SU-DHL-6 (cell line): ENCODE data around the gene HLF.
"Not testable (repeated sequence)": the region's sequence is repeated elsewhere in the genome, so short reads cannot be mapped to it uniquely, and the experiment has no call there.

Experiments
- H2AFZ ChIP-seq: fragments of 200-600 bp; sonication (generic); 2 replicates; pipeline ENCODE4 v1.6.1; 2014; ENCODE audit warnings: low read depth, mild to moderate bottlenecking, moderate library complexity, mixed read lengths, antibody characterized with exemption, low read length; ENCODE audit not compliant: severe bottlenecking
- H3F3A ChIP-seq: fragments of 200-600 bp; shearing (Covaris generic); 2 replicates; pipeline ENCODE4 v1.6.0; 2016; ENCODE audit warnings: antibody characterized with exemption, mild to moderate bottlenecking; ENCODE audit not compliant: insufficient read depth
- H3K27ac ChIP-seq: fragments of 200-600 bp; sonication (generic); 2 replicates; pipeline ENCODE4 v1.5.1; 2016; ENCODE audit warnings: low read depth, mild to moderate bottlenecking, low read length, moderate library complexity, mixed read lengths
- H3K27me3 ChIP-seq: fragments of 200-600 bp; sonication (generic), shearing (Covaris generic); 2 replicates; pipeline ENCODE4 v1.6.0; 2014; ENCODE audit warnings: mild to moderate bottlenecking, low read length
- H3K36me3 ChIP-seq: fragments of 200-600 bp; sonication (generic); 2 replicates; pipeline ENCODE4 v1.6.1; 2014; ENCODE audit warnings: mild to moderate bottlenecking, low read length, mixed read lengths
- H3K4me2 ChIP-seq: fragments of 300-600, 200-600 bp; shearing (Covaris generic), sonication (generic); 2 replicates; pipeline ENCODE4 v1.6.0; 2014; ENCODE audit warnings: low read length, low read depth, mild to moderate bottlenecking; ENCODE audit not compliant: poor library complexity, severe bottlenecking
- H3K4me3 ChIP-seq: fragments of 200-600 bp; sonication (generic); 2 replicates; pipeline ENCODE4 v1.5.1; 2014; ENCODE audit warnings: antibody characterized with exemption, low read length, mild to moderate bottlenecking, mixed read lengths; ENCODE audit not compliant: insufficient read depth, poor library complexity, severe bottlenecking
- H3K79me2 ChIP-seq: fragments of 200-600 bp; sonication (generic); 2 replicates; pipeline ENCODE4 v1.6.1; 2014; ENCODE audit warnings: mild to moderate bottlenecking, low read length, moderate library complexity; ENCODE audit not compliant: insufficient read depth
- H3K9ac ChIP-seq: fragments of 200-600 bp; sonication (generic); 2 replicates; pipeline ENCODE4 v1.7.0; 2014; ENCODE audit warnings: mild to moderate bottlenecking, low read length
- H3K9me2 ChIP-seq: fragments of 200-600 bp; sonication (generic); replicated peaks from 2 replicates; pipeline ENCODE4 v1.6.1; 2014; ENCODE audit warnings: low read length; ENCODE audit not compliant: insufficient read depth
- H3K9me3 ChIP-seq: fragments of 200-600 bp; sonication (generic); 2 replicates; pipeline ENCODE4 v1.6.1; 2014; ENCODE audit warnings: low read length, mixed read lengths; ENCODE audit not compliant: insufficient read depth
- H4K20me1 ChIP-seq: fragments of 200-600 bp; sonication (generic); 2 replicates; pipeline ENCODE4 v1.6.1; 2014; ENCODE audit warnings: low read depth, mild to moderate bottlenecking, antibody characterized with exemption, low read length, moderate library complexity, mixed read lengths
- EZH2phosphoT487 ChIP-seq: fragments of 200-600 bp; sonication (generic), shearing (Covaris generic); conservative IDR thresholded peaks from 2 replicates; pipeline ENCODE4 v1.6.1; 2018; ENCODE audit warnings: mild to moderate bottlenecking, antibody characterized with exemption, low read length, moderate library complexity, mixed read lengths
- TF ChIP-seq, protein P1 (sequence below): fragments of 200-600 bp; sonication (generic); IDR thresholded peaks from one replicate; pipeline ENCODE4 v1.5.1; 2017; ENCODE audit warnings: antibody characterized with exemption, mild to moderate bottlenecking, low read length, moderate library complexity; ENCODE audit not compliant: insufficient read depth, poor library complexity, severe bottlenecking

The HLF gene

DNA sequence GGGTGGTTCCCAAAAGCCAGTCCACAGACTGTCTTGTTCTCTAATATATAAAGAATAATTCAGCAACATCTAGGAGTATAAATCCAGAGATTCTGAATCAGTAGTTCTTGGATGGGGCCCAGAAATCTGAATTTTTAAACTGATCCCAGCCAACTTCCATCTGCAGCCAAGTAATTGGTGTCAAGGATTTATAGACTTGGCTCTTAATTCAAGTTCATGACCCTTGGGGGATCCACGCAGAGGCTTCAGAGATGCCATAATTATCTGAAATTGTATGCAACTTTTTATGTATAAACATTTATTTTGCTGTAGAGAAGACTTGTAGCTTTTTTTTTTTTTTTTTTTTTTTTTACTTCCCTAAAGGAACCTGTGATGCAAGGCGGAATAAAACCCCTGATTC is 60.6 kb downstream of the HLF start:
- H3K4me2 ChIP-seq: no peak overlapping the region
- H3K27me3 ChIP-seq: no peaks in the 10 kb centered on the region
- no peak for TF ChIP-seq EZH2phosphoT487
- TF ChIP-seq, protein P1, sequence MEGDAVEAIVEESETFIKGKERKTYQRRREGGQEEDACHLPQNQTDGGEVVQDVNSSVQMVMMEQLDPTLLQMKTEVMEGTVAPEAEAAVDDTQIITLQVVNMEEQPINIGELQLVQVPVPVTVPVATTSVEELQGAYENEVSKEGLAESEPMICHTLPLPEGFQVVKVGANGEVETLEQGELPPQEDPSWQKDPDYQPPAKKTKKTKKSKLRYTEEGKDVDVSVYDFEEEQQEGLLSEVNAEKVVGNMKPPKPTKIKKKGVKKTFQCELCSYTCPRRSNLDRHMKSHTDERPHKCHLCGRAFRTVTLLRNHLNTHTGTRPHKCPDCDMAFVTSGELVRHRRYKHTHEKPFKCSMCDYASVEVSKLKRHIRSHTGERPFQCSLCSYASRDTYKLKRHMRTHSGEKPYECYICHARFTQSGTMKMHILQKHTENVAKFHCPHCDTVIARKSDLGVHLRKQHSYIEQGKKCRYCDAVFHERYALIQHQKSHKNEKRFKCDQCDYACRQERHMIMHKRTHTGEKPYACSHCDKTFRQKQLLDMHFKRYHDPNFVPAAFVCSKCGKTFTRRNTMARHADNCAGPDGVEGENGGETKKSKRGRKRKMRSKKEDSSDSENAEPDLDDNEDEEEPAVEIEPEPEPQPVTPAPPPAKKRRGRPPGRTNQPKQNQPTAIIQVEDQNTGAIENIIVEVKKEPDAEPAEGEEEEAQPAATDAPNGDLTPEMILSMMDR: no peak

DNA sequence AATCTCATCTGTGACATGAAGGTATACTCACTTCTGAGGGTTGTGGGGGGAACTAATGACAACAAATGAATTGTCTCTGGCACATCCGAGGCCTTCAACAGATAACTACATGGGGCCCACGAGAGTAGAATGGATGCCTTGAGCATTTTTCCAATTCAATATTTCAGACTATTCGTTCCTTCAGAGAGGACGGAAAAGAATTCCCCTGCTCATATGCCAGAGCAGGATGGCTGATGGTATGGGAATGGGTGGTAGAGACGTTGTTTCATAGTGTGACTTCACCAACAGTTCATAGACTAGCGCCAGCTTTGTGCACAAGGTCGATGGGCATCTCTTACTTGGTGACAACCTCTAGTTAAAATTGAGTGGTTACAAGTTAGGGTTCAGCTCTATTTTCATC is 61.3 kb downstream of the HLF start:
- no peak overlapping the region for H3K4me3 ChIP-seq
- no peaks in the 10 kb centered on the region for H3K36me3 ChIP-seq
- TF ChIP-seq EZH2phosphoT487: no peak
- TF ChIP-seq, protein P1: no peak
- H4K20me1 ChIP-seq: no peaks in the 10 kb centered on the region
- no peak overlapping the region for H3K27ac ChIP-seq
- H3K4me2 ChIP-seq: no peak overlapping the region
- H3K9me3 ChIP-seq: no peaks in the 10 kb centered on the region
- no peaks in the 10 kb centered on the region for H3K27me3 ChIP-seq
- H3K9me2 ChIP-seq: no peaks in the 10 kb centered on the region
- H3F3A ChIP-seq: no peaks in the 10 kb centered on the region
- no peak overlapping the region for H3K9ac ChIP-seq
- H3K79me2 ChIP-seq: no peaks in the 10 kb centered on the region
- no peak overlapping the region for H2AFZ ChIP-seq

More for the DNA sequence above, 60.6 kb downstream of the HLF start:
- Histone ChIP-seq H2AFZ (no peak overlapping the region), H3K4me3 (no peak overlapping the region), H3K27ac (no peak overlapping the region), H3K36me3 (no peaks in the 10 kb centered on the region), H3K79me2 (no peaks in the 10 kb centered on the region), H3K9ac (no peak overlapping the region), H4K20me1 (no peaks in the 10 kb centered on the region), H3F3A (no peaks in the 10 kb centered on the region), H3K9me2 (no peaks in the 10 kb centered on the region), H3K9me3 (no peaks in the 10 kb centered on the region)

DNA sequence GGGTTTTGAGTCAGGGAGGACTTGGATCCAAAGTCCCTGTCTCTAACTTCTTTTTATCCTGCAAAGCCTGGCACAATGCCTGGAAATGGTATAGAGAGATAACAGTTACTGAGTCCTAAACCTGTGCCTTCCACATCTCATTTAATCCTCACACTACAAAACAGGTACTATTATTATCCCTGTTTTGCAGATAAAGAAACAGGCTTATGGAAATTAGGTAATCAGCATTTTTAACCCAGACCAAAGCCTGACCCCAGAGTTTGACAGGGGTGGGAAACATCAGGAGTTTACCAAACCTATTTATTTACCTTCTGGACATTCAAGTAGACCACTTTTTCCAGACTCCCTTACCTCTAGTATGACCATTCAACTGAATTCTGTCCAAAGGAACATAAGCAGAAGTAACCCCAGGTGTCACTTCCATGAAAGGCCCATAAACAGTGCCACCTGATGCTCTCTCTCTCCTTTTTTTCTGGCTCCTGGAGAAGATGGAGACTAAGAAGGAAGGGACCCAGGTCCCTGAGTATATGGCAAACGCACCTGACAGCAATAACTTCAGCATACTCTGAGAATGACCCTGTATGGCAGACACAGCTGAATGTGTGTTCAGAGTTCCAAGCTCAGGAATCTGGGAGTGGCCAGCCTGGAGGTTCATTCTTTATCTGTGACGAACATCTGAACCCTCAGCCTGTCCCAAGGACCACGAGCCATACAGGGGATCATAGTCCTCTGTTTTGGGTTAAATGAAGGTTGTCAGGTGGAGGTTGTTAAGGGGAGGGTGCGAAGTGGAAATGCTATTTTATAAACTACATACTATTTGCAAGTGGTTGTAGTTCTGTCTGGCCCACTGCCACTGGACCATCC is 62.7 kb downstream of the HLF start:
- no peak overlapping the region for H2AFZ ChIP-seq
- H4K20me1 ChIP-seq: no peaks in the 10 kb centered on the region
- H3K9me3 ChIP-seq: no peaks in the 10 kb centered on the region
- no peaks in the 10 kb centered on the region for H3K79me2 ChIP-seq
- no peaks in the 10 kb centered on the region for H3F3A ChIP-seq
- H3K27me3 ChIP-seq: no peaks in the 10 kb centered on the region
- no peak overlapping the region for H3K4me2 ChIP-seq
- H3K36me3 ChIP-seq: no peaks in the 10 kb centered on the region
- H3K9ac ChIP-seq: no peak overlapping the region
- H3K27ac ChIP-seq: no peak overlapping the region
- H3K9me2 ChIP-seq: no peaks in the 10 kb centered on the region
- no peak overlapping the region for H3K4me3 ChIP-seq
- TF ChIP-seq, protein P1: no peak
- TF ChIP-seq EZH2phosphoT487: no peak

DNA sequence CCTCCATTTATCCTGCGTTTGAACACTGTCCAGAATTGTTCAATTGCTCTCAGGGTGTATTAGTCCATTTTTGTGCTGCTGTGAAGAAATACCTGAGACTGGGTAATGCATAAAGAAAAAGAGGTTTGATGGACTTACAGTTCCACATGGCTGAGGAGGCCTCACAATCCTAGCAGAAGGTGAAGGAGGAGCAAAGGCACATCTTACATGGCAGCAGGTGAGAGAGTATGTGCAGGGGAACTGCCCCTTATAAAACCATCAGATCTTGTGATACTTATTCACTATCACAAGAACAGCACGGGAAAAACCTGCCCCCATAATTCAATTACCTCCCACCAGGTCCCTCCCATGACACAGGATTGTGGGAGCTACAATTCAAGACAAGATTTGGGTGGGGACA is 63.8 kb downstream of the HLF start:
- H4K20me1 ChIP-seq, H3F3A ChIP-seq, H3K36me3 ChIP-seq, H3K27ac ChIP-seq, H3K4me2 ChIP-seq, H3K9me3 ChIP-seq, H3K79me2 ChIP-seq, H3K4me3 ChIP-seq, H3K27me3 ChIP-seq, H3K9me2 ChIP-seq, H2AFZ ChIP-seq, H3K9ac ChIP-seq: not testable (repeated sequence)
